MM.1S (cell line): ENCODE results near the gene MUC13.

Experiments
- DNase-seq: peaks from one replicate; pipeline ENCODE4 v3.0.0-alpha.2; 2015
- H2AFZ ChIP-seq: fragments of 300-600 bp; sonication (generic); 2 replicates; pipeline ENCODE4 v1.6.0; 2016; ENCODE audit warnings: antibody characterized with exemption, low read length
- H3F3A ChIP-seq: fragments of 300-600 bp; sonication (generic); 2 replicates; pipeline ENCODE4 v1.6.1; 2016; ENCODE audit warnings: mild to moderate bottlenecking, antibody characterized with exemption, low read length, moderate library complexity, mixed read lengths; ENCODE audit not compliant: insufficient read depth
- H3K27ac ChIP-seq: fragments of 300-600 bp; sonication (generic); 2 replicates; pipeline ENCODE4 v1.5.1; 2016; ENCODE audit warnings: mild to moderate bottlenecking, low read length
- H3K27me3 ChIP-seq: fragments of 300-600 bp; sonication (generic); replicated peaks from 2 replicates; pipeline ENCODE4 v1.6.0; 2016; ENCODE audit warnings: low read length; ENCODE audit not compliant: insufficient read depth
- H3K36me3 ChIP-seq: fragments of 300-600 bp; sonication (generic); replicated peaks from 2 replicates; pipeline ENCODE4 v1.6.1; 2016; ENCODE audit warnings: mild to moderate bottlenecking, low read length, mixed read lengths; ENCODE audit not compliant: insufficient read depth
- H3K4me1 ChIP-seq: fragments of 300-600 bp; sonication (generic); 2 replicates; pipeline ENCODE4 v1.6.1; 2016; ENCODE audit warnings: low read length, mixed read lengths
- H3K4me2 ChIP-seq: fragments of 300-600 bp; sonication (generic); 2 replicates; pipeline ENCODE4 v1.6.0; 2016; ENCODE audit warnings: low read depth, low read length
- H3K4me3 ChIP-seq: fragments of 300-600 bp; sonication (generic); 2 replicates; pipeline ENCODE4 v1.5.1; 2016; ENCODE audit warnings: low read length, mixed read lengths
- H3K79me2 ChIP-seq: fragments of 300-600 bp; sonication (generic); 2 replicates; pipeline ENCODE4 v1.6.1; 2016; ENCODE audit warnings: mixed run types, low read length, mixed read lengths
- H3K9ac ChIP-seq: fragments of 300-600 bp; sonication (generic); 2 replicates; pipeline ENCODE4 v1.6.1; 2016; ENCODE audit warnings: low read length, mixed read lengths
- H3K9me2 ChIP-seq: fragments of 300-600 bp; sonication (generic); replicated peaks from 2 replicates; pipeline ENCODE4 v1.6.1; 2016; ENCODE audit warnings: mild to moderate bottlenecking, low read length, mixed read lengths; ENCODE audit not compliant: insufficient read depth
- H3K9me3 ChIP-seq: fragments of 300-600 bp; sonication (generic); replicated peaks from 2 replicates; pipeline ENCODE4 v1.6.1; 2016; ENCODE audit warnings: mild to moderate bottlenecking, low read length, mixed read lengths; ENCODE audit not compliant: insufficient read depth
- H4K20me1 ChIP-seq: fragments of 300-600 bp; sonication (generic); 2 replicates; pipeline ENCODE4 v1.6.1; 2016; ENCODE audit warnings: mild to moderate bottlenecking, low read length, moderate library complexity, mixed read lengths; ENCODE audit not compliant: insufficient read depth
- CTCF ChIP-seq: fragments of 300-600 bp; sonication (generic); IDR thresholded peaks from 2 replicates; pipeline ENCODE4 v1.5.1; 2016; ENCODE audit warnings: antibody characterized with exemption, low read length, mixed read lengths
- EZH2 ChIP-seq: fragments of 300-600 bp; sonication (generic); optimal IDR thresholded peaks from 2 replicates; pipeline ENCODE3; 2017; ENCODE audit warnings: low read depth, mild to moderate bottlenecking, antibody characterized with exemption, low read length, mixed read lengths
- EZH2phosphoT487 ChIP-seq: fragments of 300-600 bp; sonication (generic); IDR thresholded peaks from 2 replicates; pipeline ENCODE4 v1.6.1; 2018; ENCODE audit warnings: antibody characterized with exemption, low read length

Gene MUC13

GRCh38 chr3:124952282-124952855, 17.8 kb upstream of the MUC13 start:
- Histone ChIP-seq H3K9me2 (no peaks in the 10 kb centered on the region), H4K20me1 (no peaks in the 10 kb centered on the region), H3K4me1 (no peaks in the 10 kb centered on the region), H3K27ac (no peak overlapping the region), H3K9me3 (no peaks in the 10 kb centered on the region), H2AFZ (no peak overlapping the region), H3K27me3 (no peaks in the 10 kb centered on the region), H3F3A (no peaks in the 10 kb centered on the region), H3K36me3 (no peaks in the 10 kb centered on the region), H3K4me2 (no peak overlapping the region), H3K9ac (no peak overlapping the region), H3K79me2 (no peaks in the 10 kb centered on the region), H3K4me3 (no peak overlapping the region)
- DNase-seq = no peak
- TF ChIP-seq EZH2 (no peak), EZH2phosphoT487 (no peak)

- TF ChIP-seq EZH2phosphoT487 (no peak), EZH2 (no peak), CTCF (no peak)
- Histone ChIP-seq H3K4me3 (no peak overlapping the region), H3K4me1 (no peaks in the 10 kb centered on the region), H3K9me3 (no peaks in the 10 kb centered on the region), H3K9ac (no peak overlapping the region), H4K20me1 (no peaks in the 10 kb centered on the region), H3F3A (no peaks in the 10 kb centered on the region), H2AFZ (no peak overlapping the region), H3K27ac (no peak overlapping the region), H3K27me3 (no peaks in the 10 kb centered on the region), H3K4me2 (no peak overlapping the region), H3K9me2 (no peaks in the 10 kb centered on the region), H3K79me2 (no peaks in the 10 kb centered on the region), H3K36me3 (no peaks in the 10 kb centered on the region)
- no peak for DNase-seq
Observed at GRCh38 chr3:124951511-124952281, 17.1 kb upstream of the MUC13 start.

- H4K20me1 ChIP-seq = no peaks in the 10 kb centered on the region
- H3K27ac ChIP-seq = no peak overlapping the region
- H3K4me2 ChIP-seq = no peak overlapping the region
- H3K4me1 ChIP-seq = no peaks in the 10 kb centered on the region
- no peaks in the 10 kb centered on the region for H3K27me3 ChIP-seq
- H3K9ac ChIP-seq = no peak overlapping the region
- DNase-seq = no peak
- H3K4me3 ChIP-seq = no peak overlapping the region
- no peak overlapping the region for H2AFZ ChIP-seq
- no peaks in the 10 kb centered on the region for H3K9me2 ChIP-seq
- H3F3A ChIP-seq = no peaks in the 10 kb centered on the region
- no peaks in the 10 kb centered on the region for H3K79me2 ChIP-seq
- H3K9me3 ChIP-seq = no peaks in the 10 kb centered on the region
- H3K36me3 ChIP-seq = no peaks in the 10 kb centered on the region
- no peak for TF ChIP-seq EZH2phosphoT487
- TF ChIP-seq EZH2 = no peak
- TF ChIP-seq CTCF = no peak
Observed at GRCh38 chr3:124950026-124950425, 15.5 kb upstream of the MUC13 start.

GRCh38 chr3:124942613-124943012, 8.1 kb upstream of the MUC13 start:
- Histone ChIP-seq H3K27ac (no peak overlapping the region), H3K9me3 (no peaks in the 10 kb centered on the region), H4K20me1 (no peaks in the 10 kb centered on the region), H3K36me3 (no peaks in the 10 kb centered on the region), H3K27me3 (no peaks in the 10 kb centered on the region), H3K9ac (no peak overlapping the region), H3K4me1 (no peaks in the 10 kb centered on the region), H3F3A (no peaks in the 10 kb centered on the region), H3K4me3 (no peak overlapping the region), H3K79me2 (no peaks in the 10 kb centered on the region), H3K9me2 (no peaks in the 10 kb centered on the region), H3K4me2 (no peak overlapping the region), H2AFZ (no peak overlapping the region)
- DNase-seq = no peak
- TF ChIP-seq EZH2phosphoT487 (no peak), CTCF (no peak), EZH2 (no peak)
